NCI-H460 (cell line): ENCODE data around the gene SERTAD1. TPM values are rescaled to one million over a fixed set of nuclear protein-coding genes. Genes with fewer than 3 reads are reported as not detected.

Experiments
- DNase-seq: peaks from one replicate; pipeline ENCODE4 v3.0.0-alpha.2; 2016; ENCODE audit warnings: low read depth; ENCODE audit errors: extremely low read depth
- total RNA-seq: library from RNA; depleted of rRNA; stranded (reverse); fragments of >200 nt; shearing (Covaris generic); gene quantifications from 2 replicates; pipeline ENCODE4 v1.2.3, GENCODE V29; 2014

SERTAD1 gene
- total RNA-seq, 1 experiment from 2014 or later: 6.3 TPM

GRCh38 chr19:40407714-40408597, 17.8 kb downstream of the SERTAD1 start:
- DNase-seq: no peak

GRCh38 chr19:40403262-40403984, 22.4 kb downstream of the SERTAD1 start:
- DNase-seq: peak; percentile 73

- no peak for DNase-seq
Observed at GRCh38 chr19:40400559-40400958, 25.2 kb downstream of the SERTAD1 start.

- no peak for DNase-seq
Observed at GRCh38 chr19:40398417-40399131, 27.2 kb downstream of the SERTAD1 start.

GRCh38 chr19:40397568-40397906, 28.3 kb downstream of the SERTAD1 start:
- no peak for DNase-seq

GRCh38 chr19:40396886-40397567, 28.8 kb downstream of the SERTAD1 start:
- no peak for DNase-seq

GRCh38 chr19:40395956-40396355, 29.8 kb downstream of the SERTAD1 start:
- DNase-seq: no peak

- DNase-seq: no peak
Observed at GRCh38 chr19:40394816-40395210, 31.0 kb downstream of the SERTAD1 start.

- DNase-seq: no peak
Observed at GRCh38 chr19:40393894-40394815, 31.6 kb downstream of the SERTAD1 start.

- no peak for DNase-seq
Observed at GRCh38 chr19:40392894-40393517, 32.8 kb downstream of the SERTAD1 start.

- DNase-seq: no peak
Observed at GRCh38 chr19:40392123-40392522, 33.7 kb downstream of the SERTAD1 start.

GRCh38 chr19:40390084-40390742, 35.6 kb downstream of the SERTAD1 start, which contains the start of gene HIPK4:
Gene HIPK4 (minus strand): TSS chr19:40390181. CDS start chr19:40389902, 279 bp downstream.
- DNase-seq: no peak

- DNase-seq: no peak
Observed at GRCh38 chr19:40389404-40390083, 36.2 kb downstream of the SERTAD1 start.

GRCh38 chr19:40388481-40388880, 37.3 kb downstream of the SERTAD1 start:
- no peak for DNase-seq

- DNase-seq: no peak
Observed at GRCh38 chr19:40387155-40387554, 38.6 kb downstream of the SERTAD1 start.

GRCh38 chr19:40383668-40384248, 42.0 kb downstream of the SERTAD1 start:
- no peak for DNase-seq

GRCh38 chr19:40381321-40381720, 44.5 kb downstream of the SERTAD1 start:
- DNase-seq: no peak
